Kasumi-1 (cell line): ENCODE measurements around the gene GSC.
"Not testable (repeated sequence)": the region's sequence is repeated elsewhere in the genome, so short reads cannot be mapped to it uniquely, and the experiment has no call there.

ENCODE experiments used
- DNase-seq, 2 experiments: peaks; one replicate each; lab custom pipeline; 2025; lab: John Stamatoyannopoulos, UW

Gene GSC

DNA sequence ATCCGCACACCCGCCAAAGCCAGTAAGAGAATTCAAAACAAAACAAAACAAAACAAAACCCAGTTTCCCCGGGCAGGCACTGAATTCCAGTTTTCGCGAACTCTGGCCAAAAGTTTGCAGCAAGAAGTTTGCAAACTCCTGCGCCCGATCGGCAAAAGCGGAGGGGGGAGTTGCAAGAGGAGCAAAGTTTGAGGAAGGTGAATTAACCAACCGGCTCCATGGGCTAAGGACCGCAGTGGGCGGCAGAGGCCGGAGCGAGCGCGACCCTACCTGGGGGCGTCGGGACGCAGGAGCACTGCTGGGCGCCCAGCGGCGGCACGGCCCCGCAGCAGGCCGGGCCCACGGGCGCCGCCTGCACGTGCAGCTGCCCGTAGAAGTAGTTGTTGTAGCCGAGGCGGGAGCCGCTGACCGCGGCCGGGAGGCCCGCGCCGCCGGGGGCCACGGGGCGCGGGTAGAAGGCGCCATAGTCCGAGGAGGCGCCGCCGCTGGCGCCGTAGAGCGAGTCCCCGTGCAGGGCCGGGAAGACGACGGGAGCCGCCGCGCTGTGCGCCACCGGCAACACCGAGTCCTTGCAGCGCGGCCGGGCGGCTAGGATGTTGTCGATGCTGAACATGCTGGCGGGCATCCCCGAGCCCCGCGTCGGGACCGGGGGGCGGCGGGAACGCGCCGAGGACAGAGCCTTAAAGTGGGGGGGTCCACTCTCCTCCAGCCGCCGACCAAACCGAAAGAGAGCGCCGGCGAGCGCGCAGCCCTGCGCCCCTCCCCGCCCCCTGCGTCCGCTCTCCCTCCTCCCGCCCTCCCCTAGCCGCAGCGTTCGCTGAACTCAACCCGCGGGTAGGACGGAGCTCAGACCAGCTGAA is at the start of gene GSC:
GSC (minus strand) TSS at position 723 of the 860 bp plus-strand sequence; CDS start at position 625, 98 bp downstream.
- no peak for DNase-seq

DNA sequence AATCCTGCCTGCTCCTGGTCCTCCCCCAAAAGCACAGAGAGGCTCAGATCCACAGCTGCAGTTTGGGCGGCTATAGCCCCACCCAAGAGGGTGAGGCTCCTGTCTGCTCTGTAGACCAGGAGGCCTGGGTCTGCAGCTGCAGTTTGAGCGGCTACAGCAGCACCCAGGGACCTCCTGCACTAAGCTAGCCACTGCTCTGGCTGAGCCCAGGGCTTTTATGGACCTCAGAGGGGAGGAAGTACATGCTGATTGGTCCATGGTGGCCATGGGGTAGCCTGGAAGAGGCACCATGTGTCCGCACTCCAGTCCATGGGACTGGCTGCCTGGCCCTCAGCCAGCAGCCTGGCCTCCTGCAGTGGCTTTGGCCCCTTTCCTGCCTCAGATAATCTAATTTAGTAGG is 49.6 kb upstream of the GSC start:
- DNase-seq = no peak

DNA sequence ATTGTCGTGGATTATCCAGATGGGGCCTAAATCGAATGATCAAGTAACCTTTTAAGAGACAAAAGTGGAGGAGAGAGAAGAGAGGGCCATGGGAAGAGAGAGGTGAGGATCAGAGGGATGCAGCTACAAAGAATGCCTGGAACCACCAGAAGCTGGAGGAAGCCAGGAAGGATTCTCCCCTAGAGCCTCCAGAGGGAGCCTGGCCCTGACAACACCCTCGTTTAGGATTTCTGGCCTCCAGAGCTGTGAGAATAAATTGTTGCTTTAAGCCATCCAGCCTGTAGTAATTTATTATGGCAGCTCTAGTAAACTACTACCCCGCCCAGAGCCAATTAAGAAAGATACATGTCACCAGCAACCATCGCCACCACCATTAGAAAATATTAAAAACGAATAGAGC is 46.2 kb upstream of the GSC start:
- DNase-seq = no peak

DNA sequence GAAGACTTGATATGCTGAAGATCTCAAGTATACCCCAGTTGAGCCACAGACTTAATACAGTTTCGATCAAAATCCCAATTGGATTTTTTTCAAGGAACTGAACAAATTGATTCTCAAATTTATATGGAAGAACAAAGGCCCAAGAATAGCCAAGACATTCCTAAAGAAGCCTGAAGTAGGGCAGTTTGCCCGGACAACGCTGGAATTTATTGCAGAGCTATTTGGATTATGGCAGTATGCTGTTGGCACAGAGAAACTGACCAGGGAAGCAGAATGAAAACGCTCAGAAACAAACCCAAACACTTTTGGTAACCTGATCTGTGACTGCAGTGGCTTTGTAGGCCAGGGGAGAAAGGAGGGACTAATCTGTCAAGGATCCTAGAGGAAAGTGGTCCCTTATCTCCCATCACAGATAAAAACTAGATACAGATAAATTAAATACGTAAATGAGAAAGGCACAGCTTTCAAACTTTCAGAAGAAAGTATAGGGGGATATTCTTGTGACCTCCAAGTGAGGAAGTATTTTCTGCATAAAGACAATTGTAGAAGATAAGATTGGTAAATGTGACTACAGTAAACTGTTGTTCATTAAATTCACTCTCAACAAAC is 35.9 kb upstream of the GSC start:
- DNase-seq = no peak

DNA sequence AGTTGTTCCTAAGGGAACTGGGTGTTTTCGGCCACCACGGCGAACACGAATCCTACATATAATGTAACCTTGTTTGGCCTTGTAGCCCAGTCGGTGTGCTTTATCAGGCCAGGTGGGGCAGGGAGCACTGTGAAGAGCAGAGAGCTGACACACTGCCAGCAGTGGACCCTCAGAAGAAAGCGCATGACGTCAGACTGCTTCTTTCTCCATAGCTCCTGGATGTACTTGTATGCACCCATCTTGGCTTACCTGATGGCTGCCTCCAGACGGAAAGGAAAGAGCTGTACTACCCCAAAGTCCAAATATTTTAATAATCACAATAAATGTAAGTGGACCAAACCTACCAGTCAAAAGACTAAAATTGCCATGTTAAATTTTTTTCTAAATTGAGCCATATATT is 31.3 kb upstream of the GSC start:
- no peak for DNase-seq

DNA sequence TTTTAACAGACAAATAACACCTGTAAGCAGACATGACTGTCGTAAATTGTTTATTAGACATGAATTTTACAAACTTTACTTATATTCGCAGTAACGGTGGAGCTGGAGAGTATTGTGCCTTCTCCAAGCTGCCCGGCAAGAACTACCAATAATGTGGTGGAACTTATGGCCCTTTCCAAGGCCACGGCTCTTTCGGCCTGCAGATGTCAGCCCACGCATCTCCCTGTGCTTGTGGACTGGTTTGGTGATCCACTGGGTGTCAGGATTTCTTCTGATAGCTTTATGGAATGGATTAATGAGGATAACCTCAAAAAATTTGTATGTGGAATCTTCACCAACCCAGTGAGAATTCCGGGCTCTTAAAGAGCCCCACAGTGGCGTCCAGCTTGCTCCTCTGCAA is 30.9 kb upstream of the GSC start:
- DNase-seq = not testable (repeated sequence)

DNA sequence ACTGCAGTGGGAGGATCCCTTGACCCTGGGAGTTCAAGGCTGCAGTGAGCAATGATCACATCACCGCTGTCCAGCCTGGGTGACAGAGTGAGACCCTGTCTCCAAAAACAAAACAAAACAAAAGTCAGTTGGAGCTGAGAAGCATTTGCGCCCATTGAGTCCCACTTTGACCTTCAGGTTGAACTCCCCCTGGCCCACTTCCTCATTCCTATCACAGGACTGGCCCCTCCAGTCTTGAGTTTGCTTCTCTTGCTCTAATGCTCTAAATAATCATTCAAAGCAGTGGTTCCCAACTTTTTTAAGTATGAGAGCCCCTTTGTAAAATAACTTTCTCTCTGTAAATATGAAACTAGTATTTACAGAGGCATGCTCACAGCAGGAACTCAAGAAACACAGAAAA is 28.0 kb upstream of the GSC start:
- DNase-seq = no peak

GRCh38 chr14:94796278-94796677 is 26.4 kb upstream of the GSC start:
- DNase-seq = no peak

DNA sequence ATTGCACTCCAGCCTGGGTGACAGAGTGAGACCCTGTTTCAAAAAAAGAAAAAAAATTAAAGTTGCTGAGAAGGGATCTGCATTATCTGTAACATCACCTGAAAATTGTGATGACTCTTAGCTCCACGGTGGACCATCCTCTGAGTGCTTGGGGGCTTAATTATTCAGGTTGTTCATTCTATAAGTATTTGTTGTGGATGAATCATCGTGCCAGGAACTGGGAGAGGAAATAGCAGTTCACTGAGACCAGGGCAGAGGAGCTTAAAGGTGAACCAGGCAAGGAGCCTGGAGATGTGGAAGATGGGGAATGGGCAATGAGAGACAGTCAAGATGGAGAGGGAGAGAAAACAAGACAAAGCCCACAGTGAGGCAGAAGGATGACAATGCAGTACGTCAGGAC is 25.5 kb upstream of the GSC start:
- no peak for DNase-seq

- DNase-seq = no peak
Observed at GRCh38 chr14:94793901-94794300, 24.0 kb upstream of the GSC start.

DNA sequence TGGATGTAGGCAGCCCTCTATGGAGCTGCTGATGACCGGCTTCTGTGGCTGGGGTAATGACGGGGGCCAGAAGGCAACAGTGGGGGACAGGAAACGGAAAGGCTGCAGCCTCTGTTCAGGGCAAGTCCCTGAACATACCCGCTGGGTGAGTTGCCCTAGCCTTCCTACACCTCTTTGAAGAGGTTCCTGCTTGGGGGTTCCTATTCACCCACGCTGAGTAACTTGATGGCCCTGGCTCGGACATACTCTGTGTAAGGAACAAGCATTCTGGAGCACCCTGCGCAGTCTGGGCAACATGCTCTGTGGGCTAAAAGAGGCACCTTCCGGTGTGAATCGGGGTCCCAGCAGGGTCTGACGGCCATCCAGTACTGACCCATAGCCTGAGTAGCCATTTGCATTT is 17.7 kb upstream of the GSC start:
- DNase-seq = no peak

GRCh38 chr14:94787092-94787491 is 17.2 kb upstream of the GSC start:
- DNase-seq = no peak

DNA sequence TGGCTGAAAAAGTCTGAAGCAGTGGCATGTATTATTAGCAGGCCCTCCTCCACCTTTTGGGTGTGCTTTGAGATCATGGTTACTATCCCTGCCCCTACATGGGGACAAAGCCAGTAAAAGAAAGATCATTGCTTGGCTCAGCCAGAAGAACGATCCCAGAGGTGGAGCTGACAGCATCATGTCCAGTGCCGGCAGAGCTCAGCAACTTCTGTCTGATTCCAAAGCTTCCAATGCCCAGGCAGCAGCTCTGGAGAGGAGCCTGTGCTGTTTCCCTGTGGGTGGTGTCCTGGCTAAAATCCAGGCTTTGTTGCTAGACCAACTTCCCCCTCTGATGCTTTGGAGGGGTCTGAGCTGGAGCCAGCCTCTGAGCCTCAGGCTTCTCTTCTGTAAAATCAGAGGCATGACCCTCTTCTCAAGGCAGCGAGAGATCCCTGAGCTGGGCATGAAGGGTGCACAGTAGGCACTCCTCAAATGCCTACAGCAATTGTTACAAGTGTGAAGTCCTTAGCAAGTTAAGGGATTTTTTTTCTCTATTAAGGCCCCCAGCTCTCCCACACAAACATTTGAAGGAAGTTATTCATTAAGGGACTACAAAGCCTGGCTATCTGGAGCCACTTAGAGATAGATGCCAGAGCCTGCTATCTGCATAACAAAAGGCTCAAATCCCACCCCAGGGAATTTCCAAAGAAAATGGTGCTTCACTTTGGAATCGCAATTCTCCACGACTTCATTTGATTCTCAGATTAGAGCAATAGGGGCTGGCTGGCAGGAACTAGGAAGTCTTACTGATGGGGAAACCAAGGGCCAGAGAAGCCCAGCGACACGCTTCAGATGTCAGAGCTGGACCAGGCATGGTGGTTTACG is 10.9 kb upstream of the GSC start:
- no peak for DNase-seq

GRCh38 chr14:94779713-94780112 is 9.8 kb upstream of the GSC start:
- DNase-seq = no peak

DNA sequence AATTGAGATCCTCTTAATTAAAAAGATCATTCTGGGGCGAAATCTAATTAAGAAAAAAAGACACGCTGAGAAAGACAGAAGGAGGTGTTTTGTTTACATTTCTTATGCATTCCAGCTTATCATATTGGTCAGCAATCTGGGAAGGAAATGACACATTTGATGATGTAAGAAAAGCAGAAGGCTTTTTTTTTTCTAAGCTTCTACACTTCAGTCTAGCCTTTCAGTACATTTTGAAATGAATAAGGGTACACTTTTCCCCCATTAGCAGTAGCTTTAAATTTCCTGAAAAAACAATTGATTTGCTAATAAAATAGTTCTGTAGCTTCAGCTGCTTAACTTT is 5.9 kb upstream of the GSC start:
- no peak for DNase-seq

DNA sequence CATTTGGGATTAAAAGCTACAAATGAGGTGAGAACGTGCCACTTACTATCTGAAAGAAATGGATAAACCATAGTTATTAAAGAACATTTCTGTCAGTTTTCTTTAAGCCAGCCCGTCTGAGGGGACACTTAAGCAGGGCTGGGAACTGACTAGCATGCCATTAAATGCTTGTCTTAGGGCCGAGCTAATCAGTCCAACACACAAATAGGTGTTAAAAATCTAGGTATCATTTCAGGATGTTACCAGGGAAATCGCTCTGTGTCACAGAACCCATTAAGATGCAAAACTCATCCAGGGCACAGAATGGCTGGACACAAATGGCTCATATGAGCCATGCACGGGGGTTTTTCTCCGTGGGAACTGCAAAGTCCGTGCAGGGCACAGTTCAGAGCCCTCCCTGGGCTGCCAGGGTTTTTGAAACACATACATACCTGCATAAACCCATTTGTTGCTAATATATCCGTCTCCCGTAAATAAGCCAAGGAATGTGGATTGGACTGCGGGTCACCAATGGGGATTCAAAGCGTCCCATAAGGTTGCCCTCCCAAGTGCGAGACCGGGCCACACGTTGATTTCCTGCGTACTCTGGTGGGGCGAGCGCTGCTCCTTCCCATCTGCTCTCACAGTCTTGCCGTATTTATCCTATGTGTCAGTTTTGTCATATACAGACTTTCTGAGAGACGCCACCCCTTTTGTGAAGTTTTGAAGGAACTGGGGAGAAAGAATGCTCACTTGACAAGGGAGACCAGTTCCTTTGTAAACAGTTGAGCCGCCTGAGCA is 5.4 kb upstream of the GSC start:
- no peak for DNase-seq

- DNase-seq = no peak
Observed at GRCh38 chr14:94774344-94775090, 4.6 kb upstream of the GSC start.

DNA sequence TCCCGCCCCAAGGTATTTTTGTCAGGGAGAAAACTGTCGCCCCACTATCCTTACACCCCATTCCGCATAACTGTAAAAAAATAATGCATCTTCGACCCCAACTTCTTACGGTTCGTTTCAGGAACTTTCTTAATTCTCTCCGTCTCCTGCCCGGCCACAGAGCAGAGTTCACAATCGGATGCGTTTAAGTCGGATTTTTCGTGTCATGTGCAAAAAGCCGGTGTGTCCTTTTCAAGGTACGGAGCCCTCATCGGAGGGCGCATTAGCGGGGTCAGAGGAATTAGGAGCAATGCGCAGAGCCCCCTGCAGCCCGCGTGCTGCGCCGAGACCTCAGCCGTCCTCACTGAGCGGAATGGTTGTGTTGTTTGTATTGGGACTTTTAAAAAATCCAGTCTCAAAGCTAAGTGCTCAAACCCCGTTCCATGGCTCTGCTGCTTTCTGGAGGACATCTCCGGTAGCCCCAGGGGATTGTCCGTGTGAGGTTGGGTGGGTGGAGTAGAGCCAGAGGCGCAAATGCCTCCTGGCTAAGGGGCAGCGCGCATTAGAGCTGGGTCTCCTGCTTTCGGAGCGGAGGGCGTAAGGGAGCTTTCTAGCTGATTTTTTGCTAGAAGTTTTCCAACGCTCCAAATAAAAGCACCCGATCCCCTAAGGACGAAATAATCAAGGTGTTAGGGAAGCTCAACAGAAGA is 3.9 kb upstream of the GSC start:
- no peak for DNase-seq

DNA sequence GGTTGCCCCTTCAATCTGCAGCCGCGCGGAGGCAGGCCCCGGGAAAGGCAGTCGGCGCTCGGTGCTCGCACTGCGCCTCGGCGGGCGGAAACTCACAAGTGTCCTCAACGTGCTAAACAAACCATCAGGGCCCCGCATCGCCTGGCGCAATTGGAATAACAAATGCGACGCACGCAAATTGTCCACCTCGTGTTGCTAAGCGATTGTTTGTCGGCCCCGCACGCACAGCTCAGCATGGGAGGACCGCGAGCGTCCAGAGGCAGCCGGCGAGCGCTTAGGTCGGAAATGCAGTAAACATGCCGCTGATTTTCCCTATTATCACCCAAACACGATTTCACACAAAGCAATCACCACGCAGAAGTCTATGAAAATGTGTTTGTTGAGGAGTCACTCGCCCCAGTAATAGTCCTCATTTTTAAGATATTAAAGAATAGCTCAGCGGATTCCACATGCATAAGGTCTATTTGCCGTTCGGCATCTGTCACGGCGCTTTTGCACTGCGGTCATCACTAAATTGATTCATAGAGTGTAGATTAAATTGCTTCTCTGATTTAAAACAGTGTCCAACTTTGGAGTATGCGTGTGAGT is 3.2 kb upstream of the GSC start:
- DNase-seq = no peak

DNA sequence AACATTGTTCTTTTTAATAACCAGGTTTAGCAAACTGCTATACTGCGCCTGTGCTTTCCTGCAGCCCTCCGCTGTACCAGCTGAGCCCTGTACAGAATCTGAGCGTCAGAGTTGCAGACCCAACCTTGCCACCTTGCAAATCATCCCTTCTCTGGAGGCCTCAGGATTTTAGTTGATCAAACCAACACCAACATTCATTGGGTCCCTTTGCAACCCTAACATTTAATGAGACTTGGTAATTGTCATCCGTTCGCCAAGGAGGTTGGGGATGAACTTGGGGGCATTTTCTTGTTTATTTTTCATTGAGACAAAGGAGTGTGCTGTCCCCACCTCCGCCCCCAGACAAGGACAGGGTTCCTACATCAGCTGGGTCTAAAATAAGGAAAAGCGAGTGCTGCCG is 2.6 kb upstream of the GSC start:
- no peak for DNase-seq
